NCI-H526 treated with DMSO at 0.1 percent for 48 hours (cell line): Measurements from ENCODE around the gene DCST2.

Source experiments
- DNase-seq: peaks from one replicate; lab custom pipeline; 2025; lab: John Stamatoyannopoulos, UW

Gene DCST2

DNA sequence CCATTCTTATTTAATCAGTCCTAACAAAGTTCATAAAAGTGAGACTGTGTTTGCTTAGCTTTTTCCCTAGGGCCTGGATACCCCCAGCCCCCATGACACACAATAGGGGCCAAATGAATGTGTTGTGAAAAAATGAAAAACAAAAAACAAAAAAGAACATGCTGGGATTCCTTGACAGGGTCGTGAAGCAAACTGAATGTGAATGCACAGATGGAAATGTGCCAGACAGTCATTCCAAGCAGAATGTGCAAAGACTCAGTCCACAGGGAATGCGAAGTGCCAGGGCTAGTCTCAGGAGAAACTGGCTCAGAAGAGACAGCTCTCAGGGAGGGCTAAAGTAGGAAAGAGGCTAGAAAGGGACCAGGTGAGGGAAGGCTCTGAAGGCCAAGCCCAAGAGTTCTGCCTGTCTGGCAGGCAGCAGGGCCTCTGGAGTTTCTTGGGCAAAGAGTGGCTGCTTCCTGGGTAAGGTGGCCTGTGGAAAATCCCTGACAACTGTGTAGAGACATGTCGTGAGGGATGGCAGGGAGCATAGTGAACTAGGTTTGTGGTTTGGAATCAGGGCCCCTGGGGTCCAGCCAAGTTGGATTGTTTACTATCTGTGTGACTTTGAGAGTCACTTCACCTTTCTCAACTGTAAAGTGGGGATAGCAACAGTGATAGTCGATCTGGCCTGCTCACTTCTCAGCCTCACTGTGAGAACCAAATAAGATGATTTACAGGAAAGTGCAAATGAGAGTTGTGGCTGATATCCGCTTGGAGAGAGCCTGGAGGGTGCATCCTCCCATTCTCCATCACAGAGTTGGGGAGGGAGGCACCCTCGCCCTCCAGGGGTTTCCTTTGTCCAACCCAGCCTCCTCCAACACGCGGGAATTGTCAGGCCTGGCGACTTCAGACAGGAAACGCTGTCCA is 16.3 kb upstream of the DCST2 start:
- no peak for DNase-seq

DNA sequence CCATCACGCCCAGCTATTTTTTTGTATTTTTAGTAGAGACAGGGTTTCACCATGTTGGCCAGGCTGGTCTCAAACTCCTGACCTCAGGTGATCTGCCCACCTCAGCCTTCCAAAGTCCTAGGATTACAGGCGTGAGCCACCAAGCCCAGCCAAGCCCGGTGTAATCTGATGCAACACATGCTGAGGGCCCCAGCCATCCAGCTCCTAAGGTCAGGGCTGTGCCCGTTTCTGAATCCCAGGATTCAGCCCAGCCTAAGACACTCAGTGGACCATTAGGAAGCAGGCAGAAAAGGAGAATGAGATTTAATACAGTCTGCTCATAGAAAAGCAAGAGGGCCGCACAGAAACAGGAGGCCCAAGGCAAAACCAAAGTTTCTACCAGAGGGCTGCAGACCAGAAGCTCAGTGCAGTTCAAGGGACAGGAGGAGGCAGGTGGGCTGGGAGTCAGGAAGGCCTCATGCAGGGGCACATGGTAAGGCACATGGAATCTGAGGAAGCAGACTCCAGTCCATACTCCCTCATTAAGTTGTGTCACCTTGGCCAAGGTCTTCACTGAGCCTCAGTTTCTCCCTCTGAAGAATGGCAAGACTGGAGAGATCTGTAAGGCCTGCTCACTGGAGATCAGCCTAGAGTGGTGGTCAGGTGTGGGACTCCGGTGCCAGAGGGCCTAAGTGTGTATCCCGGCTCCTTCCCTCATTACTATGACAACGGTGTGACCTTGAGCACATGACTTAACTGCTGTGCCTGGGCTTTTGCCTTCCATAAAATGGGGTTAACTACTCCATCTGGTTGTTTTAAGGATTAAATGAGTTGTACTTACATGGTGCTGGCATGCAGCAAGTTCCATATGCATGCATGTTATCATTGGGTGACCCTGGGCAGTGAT is 15.1 kb upstream of the DCST2 start:
- no peak for DNase-seq

DNA sequence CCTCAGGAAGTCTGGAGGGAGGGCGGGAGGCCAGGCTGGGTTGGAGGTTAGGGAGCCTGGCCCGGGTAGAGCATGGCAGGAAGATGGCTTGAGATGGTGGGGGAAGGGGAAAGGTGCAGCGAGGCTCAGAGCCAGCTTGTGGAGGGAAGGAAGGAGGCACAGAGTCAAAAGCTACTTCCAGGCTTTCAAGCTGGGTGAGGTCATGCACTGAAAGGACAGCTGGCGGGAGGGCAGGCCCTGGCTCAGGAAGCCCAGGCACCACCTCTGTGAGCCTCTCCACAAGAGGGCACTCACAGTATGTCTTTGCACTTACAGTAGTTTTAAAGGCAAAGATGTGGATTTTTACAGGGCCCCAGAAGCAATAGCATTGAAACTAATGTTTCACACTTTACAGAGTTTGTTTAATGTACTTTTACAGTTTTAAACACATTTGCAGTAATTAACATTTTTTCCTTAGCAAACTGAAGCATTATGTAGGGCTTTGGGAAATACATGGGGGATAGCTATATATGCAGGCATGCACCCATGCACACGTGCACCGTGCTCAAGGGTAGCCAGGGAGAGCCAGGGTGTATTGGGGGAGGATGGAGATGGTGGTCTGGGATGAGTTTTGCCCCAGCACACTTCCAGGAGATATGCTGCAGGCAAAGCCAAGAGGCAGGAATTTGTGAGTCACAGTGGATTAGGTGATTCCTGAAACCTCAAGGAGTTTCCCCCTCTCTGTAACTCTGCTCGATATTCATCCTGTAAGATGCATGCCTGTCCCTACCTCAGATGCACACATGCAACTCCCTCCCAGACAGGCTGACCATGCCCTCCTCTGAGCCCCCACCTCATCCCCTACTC is 11.5 kb upstream of the DCST2 start:
- DNase-seq = peak; percentile 67

DNA sequence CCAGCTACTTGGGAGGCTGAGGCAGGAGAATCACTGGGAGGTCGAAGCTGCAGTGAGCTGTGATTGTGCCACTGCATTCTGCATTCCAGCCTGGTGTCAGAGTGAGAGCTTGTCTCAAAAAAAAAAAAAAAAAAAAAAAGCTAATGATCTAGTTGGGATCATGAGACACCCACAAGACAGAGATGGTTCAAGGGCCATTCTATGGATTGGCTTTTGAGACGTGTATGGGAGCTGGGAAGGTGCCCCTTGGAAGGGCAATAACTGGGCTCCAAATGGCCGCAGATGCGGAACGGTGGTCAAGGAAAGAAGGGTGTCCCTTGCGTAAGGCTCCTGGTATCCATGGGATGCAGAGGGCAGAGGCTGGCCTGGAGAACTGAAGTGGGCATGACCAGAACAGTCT is 10.8 kb upstream of the DCST2 start:
- no peak for DNase-seq

DNA sequence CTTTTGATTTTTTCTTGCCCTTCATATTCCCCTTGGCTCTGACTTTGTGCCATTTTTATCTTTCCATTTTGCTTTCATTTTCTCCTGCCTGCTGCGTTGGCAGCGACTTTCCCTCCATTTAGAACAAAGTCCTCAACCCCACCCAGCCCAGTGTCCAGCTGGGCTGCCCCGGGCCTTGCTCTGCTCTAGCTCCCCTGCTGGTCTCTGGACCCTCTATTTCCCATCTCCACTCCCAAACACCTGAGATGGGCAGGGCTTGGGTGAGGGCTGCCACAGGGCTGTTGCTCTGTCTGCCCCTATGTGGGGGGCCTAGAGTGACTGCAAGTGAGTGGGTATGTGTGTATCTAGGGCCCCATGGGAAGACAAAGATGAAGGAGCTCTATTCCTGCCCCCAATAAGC is 10.2 kb upstream of the DCST2 start:
- DNase-seq = no peak

DNA sequence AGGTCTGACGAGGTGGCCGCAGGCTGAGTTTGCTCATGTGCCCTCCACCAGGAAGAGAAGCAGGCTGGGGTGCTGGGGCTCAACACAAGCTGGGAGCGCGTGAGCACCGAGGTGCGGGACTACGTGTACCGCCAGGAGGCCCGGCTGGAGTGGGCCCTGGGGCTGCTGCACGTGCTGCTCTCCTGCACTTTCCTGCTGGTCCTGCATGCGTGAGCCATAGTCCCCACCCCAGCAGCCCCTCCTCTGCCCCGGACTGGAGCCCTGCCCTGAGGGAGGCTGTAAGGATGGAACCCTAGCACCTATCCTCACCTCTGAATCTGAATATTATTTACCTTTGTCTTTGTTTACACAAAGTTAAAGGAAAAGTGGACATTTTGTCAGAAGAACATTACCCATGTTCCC is 9.7 kb upstream of the DCST2 start:
- DNase-seq = no peak

DNA sequence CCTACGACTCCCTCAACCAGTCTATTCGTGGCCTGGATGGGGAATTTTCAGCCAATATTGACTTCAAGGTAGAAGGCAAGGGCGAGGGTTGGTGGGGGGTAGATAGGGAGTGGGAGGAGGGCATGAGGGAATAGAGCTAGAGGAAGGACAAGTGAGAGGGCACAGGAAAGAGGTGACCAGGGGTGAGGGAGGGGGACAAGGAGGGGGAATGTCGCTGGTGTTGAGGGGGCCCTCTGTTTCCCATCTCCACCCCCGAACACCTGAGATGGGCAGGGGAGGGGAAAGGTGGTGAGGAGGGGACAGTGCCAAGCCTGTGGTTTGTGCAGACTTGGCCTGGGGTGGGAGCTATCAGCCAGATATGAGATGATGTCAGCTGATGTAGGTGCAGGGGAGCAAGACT is 9.2 kb upstream of the DCST2 start:
- no peak for DNase-seq

DNA sequence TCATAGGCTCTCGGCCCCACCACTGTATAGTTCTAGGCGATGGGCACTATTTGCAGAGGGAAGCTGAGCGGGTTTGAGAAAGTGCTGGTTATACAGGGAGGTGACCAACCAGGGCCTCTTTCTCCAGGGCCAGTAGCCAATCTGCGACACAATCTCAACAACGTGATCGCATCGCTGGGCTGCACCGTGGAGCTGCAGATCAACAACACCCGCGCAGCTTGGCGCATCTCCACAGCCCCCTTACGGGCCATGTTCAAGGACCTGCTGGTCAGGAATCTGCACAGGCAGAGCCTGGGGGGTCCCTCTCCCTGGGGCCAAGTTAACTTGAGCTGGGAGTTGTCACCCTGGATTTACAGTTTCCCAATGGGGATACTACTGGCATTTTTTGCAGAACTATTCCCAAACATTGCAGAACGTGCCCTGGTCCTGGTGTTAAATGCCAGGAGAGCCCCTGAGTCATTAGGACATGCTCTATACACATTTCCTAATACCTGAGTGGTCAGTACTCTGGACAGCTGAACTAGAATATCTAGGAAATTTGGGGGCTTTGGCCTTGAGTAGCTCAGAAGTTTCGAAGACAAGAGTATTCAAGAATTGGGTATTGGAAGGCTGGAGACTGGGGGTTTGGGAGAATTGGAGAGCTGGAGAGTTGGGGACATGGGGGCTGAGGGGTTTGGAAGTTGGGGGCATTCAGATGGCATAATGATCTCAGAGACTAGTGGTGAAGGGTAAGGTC is 6.9 kb upstream of the DCST2 start:
- no peak for DNase-seq

DNA sequence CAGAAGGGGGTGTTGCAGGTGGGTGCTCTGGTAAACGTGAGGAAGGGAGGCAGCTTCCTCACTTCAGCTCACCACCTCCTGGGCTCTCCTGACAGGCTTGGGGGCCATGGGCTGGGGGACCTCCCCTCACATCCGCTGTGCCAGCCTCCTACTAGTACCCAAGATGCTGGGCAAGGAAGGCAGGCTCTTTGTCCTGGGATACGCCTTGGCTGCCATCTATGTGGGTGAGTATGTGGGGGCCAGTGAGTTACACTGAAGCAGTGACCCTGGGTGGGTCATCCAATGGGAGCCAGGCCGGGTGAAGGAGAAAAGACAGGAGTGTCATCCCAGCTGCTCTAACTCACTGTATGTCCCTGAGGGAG is 5.7 kb upstream of the DCST2 start:
- DNase-seq = no peak

DNA sequence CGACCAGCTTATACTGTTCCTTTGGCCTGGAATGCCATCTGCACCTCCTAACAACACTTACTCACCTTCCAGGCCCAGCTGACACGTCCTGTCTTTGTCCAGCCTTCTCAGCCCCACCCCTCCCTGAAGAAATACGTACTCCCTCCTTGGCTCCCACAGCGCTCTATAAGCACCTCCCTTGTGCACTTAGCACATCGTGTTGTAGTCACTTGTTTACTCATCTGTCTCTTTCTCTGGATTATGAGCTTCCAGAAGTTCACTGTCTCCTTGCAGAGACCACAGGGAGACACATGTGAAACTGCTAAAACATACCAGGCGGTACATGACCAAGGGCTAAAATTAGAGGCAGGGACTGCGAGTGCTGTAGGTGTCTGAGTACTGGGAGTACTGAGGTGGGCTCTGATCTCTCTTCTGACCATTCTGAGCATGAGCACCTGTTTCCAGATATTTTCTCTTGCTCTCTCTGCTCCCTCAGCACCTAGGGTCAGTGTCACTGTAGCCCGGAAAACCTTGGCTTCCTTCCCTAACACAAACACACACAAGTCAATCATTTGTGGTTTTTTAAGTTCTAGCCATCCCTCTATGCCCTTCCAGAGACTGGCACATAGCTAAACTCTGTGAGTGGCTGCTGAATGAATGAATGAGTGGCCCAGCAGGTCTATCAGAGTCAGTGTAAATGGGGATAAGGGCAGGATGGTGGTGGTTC is 5.2 kb upstream of the DCST2 start:
- DNase-seq = no peak

DNA sequence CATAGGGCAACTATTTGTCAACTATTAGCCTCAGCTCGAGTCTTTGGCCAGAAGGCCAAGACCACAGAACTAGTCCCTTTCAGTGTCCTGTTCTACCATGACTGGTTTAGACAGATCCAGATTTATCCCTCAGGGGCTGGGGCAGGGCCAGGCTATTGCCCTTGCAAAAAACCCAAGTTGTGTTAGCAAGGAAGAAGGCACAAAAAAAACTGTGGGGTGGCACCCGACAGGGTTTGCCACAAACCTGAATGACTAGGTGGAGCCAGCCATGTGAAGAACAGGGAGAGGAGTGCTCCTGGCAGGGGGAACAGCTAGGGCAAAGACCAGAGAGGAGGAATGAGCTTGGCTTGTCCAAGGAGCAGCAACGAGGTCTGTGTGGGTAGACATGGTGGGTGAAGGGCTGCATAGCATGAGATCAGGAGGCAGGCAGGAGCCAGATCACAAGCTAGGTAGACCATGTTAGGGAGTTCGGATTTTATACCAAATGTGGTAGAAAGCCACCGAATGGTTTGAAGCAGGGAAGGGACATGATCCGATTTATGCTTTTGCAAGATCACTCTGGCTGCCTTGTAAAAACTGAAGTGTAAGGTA is 4.4 kb upstream of the DCST2 start:
- DNase-seq = no peak

DNA sequence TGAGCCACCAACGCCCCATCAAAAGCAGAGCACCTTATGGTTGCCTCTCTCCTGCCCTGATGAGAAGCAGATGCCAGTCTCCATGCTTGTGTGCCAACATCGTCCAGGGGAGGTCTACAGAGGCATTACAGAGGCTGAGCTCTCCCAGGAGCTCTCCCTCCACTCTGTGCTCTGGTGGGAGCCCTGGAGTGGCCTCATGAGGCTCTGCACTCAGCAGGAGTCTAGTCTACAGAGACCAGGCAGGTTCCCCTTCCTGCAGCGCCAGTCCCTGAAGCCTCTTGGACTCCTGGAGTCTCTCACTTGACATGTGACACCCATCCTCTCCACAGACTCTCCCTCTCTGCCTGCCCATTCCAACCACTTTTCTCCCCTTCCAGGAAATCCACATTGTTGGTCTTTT is 3.5 kb upstream of the DCST2 start:
- no peak for DNase-seq

DNA sequence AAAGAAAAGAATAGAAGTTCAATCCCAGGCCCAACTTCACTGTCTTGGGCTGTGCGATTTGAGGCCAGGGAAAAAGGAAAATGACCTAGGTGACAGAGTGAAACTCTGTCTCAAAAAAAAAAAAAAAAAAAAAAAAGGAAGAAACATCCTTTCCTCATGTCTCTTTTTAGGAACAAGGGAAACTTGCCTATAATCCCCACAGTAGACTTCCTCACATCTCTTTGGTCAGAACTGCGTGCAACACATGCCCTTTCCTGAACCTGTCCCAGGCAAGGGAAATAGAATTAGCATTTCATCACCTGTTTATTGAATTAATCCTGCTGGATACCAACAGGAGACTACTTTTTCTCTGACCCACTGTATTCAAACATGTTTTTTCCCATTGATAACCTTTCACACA is 2.4 kb upstream of the DCST2 start:
- no peak for DNase-seq

DNA sequence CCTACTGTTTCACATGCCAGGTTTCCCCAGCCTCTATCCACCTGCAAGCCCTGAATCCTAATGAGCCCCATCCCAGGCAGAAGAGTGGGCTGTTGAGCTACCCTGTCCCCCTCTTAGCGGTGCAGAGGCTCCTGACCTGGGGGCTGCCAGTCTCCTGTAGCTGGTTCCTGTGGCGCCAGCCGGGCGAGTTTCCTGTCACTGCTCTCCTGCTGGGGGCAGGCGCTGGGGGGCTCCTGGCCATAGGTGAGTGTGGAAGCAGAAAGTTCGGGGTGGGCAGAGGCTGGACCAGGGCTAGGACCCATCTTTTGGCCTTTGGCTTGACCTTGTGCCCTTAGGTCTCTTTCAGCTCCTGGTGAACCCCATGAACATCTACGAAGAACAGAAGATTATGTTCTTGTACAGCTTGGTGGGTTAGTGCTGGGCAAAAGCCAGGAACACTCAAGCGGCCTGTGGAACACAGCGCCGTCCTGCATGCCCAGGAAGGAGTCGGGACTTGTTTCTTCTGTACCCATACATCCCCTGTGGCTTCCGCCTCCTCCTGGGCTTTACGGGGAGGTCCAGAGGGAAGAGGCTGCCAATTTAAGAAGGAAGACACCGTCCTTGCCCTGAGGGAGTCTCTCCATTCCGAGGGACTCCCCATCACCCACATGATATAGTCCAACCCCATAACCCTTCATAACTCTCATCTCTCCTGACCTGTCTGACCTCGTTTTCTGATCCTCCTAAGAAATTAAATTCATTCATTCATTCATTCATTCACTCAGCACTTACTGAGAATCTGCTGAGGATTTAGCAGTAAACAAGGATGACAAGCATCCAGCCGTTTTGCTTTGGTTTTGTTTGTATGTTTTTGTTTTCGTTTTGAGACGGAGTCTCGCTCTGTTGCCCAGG is 982 bp upstream of the DCST2 start:
- DNase-seq = no peak

DNA sequence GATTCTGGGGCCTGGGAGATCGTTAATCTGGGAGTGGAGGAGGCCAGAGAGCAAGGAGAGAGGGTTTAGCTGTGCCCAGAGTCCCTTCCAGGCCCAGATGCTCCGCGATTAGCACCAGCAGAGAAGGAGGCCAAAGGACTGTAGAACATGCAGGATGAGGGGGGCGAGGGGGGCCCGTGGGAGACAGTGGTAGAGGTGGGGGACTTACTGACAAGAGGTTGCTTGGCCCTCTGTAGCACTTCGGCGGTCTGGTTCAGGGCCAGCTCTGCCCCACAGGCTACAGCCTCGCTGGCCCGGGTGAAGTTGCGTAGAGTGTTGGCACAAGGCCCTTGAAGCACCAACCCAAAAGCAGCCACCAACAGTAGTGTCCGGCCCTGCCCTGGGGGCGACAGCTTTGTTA is 695 bp downstream of the DCST2 start:
- DNase-seq = no peak

DNA sequence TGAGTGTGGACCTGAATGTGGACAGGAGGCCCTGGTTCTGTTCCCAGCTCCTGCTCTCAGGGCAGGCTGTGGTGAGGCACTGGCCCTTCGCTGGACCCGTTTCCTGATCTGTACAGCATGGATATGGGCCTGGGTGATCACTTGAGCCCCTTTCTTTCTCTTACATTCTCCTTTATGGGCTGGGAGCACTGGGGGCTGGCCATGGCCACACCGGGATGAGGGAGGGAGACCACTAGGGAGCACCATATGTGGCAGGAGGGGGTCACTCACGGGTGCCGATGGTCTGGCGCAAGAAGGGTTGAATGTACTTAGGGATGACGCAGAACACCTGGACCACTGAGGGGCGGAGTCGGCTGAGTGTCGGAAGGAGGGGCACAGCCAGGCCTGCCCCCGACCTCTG is 2.7 kb downstream of the DCST2 start:
- no peak for DNase-seq

DNA sequence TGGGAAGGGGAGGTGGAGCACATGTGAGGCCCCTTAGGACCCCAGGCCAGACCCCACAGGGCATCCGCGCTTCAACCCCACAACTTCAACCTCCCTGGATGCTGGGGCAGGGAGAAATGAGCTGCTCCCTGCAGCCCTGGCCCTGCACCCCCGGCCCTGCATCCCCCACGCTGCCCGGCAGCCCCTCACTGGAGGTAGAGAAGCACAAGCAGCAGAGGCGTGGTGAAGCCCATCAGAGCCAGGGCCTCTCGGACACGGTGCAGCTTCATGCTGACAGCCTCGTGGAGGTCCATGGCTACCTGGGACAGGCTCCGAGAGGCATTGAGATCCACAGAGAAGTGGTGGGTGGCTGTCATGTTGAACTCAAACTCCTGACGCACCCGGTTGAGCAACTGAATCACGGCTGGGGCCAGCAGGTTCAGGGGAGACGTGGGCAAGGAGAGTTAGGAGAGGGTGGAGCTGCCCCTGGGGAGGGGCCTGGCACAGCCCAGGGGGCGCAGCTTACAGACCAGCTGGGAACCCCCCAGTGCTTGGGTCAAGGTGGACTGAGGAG is 3.3 kb downstream of the DCST2 start:
- DNase-seq = no peak

DNA sequence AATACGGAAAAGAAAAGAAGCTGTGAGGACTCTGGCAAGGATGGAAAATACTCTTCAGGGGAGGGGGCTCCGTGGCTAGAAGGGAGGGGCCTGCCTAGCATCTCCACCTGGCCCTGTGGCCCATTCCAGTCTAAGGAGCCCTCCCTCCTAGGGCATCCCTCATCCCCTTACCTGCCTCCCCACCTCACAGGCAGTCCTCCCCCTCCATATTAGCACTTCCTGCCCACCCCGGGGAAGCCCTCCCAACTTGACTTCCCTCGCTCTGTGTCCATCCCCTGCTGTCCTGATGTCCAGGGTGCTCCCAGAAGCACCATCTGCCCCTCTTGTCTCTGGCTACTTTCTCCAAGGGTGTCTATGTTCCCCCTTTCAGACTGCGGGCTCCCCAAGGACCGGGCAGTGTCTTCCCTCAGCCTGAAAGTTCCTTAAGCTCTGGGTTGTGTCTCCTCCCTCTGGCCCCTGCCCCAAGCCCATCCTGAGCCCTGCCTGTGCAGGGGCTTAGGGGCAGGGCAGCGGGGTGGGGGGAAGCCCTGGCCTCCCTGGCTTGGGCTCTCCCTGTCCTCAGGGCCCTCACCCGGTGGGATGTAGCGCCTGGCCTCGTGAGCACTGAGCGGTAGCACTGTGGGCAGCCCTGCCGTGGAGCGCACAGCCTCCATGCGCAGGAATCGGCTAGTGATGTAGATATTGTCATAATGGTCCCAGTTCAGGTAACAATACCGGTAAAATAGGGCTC is 3.9 kb downstream of the DCST2 start:
- DNase-seq = no peak

DNA sequence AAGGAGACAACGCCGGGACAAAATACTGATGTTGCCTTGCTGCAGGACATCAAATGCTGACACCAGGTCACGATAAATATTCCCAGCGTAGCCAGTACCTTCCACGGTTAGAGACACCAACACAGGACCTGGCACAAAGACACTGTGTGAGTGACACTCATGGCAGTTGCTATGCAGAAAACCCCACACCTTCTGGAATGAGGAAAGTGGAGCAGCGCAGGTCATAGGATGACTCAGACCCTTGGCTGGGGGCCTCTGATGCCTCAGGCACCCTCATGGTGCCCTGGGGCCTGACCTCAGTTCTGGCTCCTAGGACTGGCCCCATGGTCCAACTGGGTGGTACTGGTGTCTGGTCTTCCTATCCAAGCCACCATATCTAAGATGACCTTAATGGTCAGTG is 7.0 kb downstream of the DCST2 start:
- no peak for DNase-seq
